ENCODE results near the gene OR2A25.

OR2A25 gene

DNA sequence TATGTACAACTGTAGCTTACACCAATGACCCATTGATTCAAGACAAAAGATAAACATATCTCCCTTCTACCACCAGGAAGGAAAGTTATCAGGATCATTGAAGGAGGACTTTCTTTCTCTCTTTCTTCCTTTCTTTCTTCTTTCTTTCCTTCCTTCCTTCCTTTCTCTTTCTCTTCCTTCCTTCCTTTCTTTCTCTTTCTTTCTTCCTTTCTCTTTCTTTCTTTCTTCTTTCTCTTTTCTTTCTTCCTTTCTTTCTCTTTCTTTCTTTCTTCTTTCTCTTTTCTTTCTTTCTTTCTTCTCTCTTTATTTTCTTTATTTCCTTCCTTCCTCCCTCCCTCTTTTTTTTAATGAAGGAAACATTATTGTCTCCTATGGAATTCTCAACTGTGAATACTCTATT, 29.2 kb downstream of the OR2A25 start:
- DNase-seq (no peak), ATAC-seq (replicated peaks) (no peak)
- Mint-ChIP-seq H3K9me3 (no peaks in the 10 kb centered on the region), H3K27ac (no peak overlapping the region), H3K4me3 (no peak overlapping the region), H3K4me1 (ENCODE audit: low read depth in 2 of 2) (no peaks in the 10 kb centered on the region), H3K36me3 (ENCODE audit: insufficient read depth) (no peaks in the 10 kb centered on the region), H3K27me3 (peaks cover 29 to 48% of the 10 kb centered on the region in 2 donors)

DNA sequence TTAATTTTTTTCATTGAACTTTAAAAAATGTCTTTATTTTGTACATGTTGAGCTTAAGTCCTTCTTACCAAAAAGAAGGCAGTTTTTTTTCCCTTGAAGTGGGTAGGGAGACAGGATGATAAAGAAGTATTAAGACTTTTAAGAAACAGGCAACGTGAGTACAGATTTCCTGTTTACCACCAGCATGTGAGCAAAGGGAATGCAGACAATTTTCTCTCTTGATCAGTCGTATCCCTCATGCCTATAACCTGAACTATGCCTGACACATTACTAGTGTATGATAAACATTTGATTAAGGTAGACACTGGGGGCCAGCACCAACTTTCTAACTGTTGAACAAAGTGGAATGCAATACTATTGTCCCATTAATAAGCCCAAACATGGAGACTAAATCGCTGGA, 31.0 kb downstream of the OR2A25 start:
- Mint-ChIP-seq H3K4me3 (no peak overlapping the region), H3K36me3 (ENCODE audit: insufficient read depth) (no peaks in the 10 kb centered on the region), H3K27me3 (peaks cover 40 to 47% of the 10 kb centered on the region in 2 donors), H3K27ac (no peak overlapping the region), H3K9me3 (no peaks in the 10 kb centered on the region), H3K4me1 (ENCODE audit: low read depth in 2 of 2) (no peaks in the 10 kb centered on the region)
- DNase-seq (no peak), ATAC-seq (replicated peaks) (no peak)

DNA sequence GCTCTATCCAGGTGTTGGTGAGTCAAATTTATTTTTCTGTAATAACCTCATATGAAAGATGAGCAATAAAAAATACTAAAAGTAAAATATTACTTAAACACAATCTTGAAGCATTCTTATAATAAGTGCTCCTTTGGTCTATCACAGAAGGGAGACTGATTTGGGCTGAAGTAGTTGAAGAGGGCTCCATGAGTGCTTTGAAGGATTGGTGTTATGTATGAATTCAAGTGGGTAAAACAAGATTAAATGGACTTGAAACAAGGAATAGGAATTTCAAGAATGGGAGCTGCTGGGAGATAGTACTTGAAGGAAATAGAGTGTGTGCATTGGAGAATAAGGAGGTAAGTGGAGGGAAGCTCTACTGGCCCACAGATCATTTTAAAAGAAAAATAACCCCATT, 32.4 kb downstream of the OR2A25 start:
- Mint-ChIP-seq H3K27ac (no peak overlapping the region), H3K4me1 (ENCODE audit: low read depth in 2 of 2) (no peaks in the 10 kb centered on the region), H3K36me3 (ENCODE audit: insufficient read depth) (no peaks in the 10 kb centered on the region), H3K4me3 (no peak overlapping the region), H3K27me3 (peaks cover 32 to 41% of the 10 kb centered on the region in 2 donors), H3K9me3 (no peaks in the 10 kb centered on the region)
- DNase-seq (no peak), ATAC-seq (replicated peaks) (no peak)

DNA sequence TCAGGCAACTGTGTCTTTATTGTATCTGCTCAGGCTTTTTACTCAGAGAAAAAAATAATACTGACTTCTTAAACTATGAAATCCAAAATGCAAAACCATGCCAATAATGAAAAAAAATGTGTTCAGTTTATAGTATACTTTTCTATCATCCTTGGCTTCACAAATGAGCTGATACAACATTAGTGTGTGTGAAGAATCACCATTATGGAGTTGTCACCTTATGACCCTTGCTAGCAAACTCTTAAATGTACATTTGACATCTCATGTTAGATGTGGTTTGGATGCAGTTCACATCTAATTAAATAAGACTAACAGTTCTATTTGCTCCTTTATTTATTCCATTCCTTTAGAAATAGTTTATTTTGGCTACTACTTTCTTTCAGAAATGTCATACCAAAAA, 35.6 kb downstream of the OR2A25 start:
- DNase-seq: no peak
- Mint-ChIP-seq H3K9me3 (no peaks in the 10 kb centered on the region), H3K4me1 (ENCODE audit: low read depth in 2 of 2) (no peaks in the 10 kb centered on the region), H3K27ac (no peak overlapping the region), H3K4me3 (no peak overlapping the region), H3K36me3 (ENCODE audit: insufficient read depth) (no peaks in the 10 kb centered on the region), H3K27me3 (peaks cover 37 to 46% of the 10 kb centered on the region in 2 donors)
- no peak for ATAC-seq (replicated peaks)

GRCh38 chr7:144109283-144109682, 39.7 kb downstream of the OR2A25 start, which contains the start of gene OR2A2:
TSS of gene OR2A2 (plus strand) at chr7:144109583. CDS start at chr7:144109583, 0 bp downstream.
- ATAC-seq (replicated peaks) (no peak), DNase-seq (no peak)
- H3K4me1 Mint-ChIP-seq (ENCODE audit: low read depth in 2 of 2): no peaks in the 10 kb centered on the region
- H3K36me3 Mint-ChIP-seq (ENCODE audit: insufficient read depth): no peaks in the 10 kb centered on the region
- H3K27ac Mint-ChIP-seq: no peak within 1 kb of the TSS
- no peak within 1 kb of the TSS for H3K4me3 Mint-ChIP-seq
- peaks cover 26 to 51% of the 10 kb centered on the region in 2 donors for H3K27me3 Mint-ChIP-seq
- no peaks in the 10 kb centered on the region for H3K9me3 Mint-ChIP-seq

DNA sequence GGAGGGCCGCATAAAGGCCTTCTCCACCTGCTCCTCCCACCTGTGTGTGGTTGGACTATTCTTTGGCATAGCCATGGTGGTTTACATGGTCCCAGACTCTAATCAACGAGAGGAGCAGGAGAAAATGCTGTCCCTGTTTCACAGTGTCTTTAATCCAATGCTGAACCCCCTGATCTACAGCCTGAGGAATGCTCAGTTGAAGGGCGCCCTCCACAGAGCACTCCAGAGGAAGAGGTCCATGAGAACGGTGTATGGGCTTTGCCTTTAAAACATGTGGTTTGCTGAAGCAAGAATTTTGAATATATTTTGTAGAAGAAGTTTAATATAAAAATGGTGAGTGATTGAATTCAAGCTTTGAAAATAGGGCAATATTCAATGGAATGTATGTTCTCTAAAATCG, 40.7 kb downstream of the OR2A25 start:
- no peak overlapping the region for H3K4me3 Mint-ChIP-seq
- H3K9me3 Mint-ChIP-seq: no peaks in the 10 kb centered on the region
- DNase-seq (no peak), ATAC-seq (replicated peaks) (no peak)
- H3K27me3 Mint-ChIP-seq: peaks cover 26 to 45% of the 10 kb centered on the region in 2 donors
- H3K27ac Mint-ChIP-seq: no peak overlapping the region
- no peaks in the 10 kb centered on the region for H3K4me1 Mint-ChIP-seq (ENCODE audit: low read depth in 2 of 2)
- H3K36me3 Mint-ChIP-seq (ENCODE audit: insufficient read depth): no peaks in the 10 kb centered on the region

- Mint-ChIP-seq H3K9me3 (no peaks in the 10 kb centered on the region), H3K4me3 (no peak overlapping the region), H3K27me3 (peaks cover 20 to 38% of the 10 kb centered on the region in 2 donors), H3K36me3 (ENCODE audit: insufficient read depth) (no peaks in the 10 kb centered on the region), H3K4me1 (ENCODE audit: low read depth in 2 of 2) (no peaks in the 10 kb centered on the region), H3K27ac (no peak overlapping the region)
- no peak for DNase-seq
- ATAC-seq (replicated peaks): no peak
Measured at GRCh38 chr7:144113651-144114050, 44.0 kb downstream of the OR2A25 start.

DNA sequence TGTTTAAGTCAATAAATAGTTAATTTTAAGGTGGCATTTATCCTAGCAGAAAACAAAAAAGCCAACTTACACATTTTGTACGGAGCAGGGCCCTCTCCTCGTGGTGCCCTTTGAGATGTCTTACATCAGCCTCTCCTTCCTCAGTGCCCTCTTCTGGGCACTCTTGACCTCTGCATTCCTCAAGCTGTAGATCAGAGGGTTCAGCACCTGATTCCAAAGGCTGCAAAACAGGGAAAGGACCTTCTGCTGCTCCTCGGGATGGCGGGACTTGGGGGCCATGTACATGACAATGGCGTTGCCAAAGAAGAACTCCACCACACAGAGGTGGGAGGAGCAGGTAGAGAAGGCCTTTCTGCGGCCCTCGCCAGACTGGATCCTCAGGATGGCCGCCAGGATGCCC, 48.7 kb downstream of the OR2A25 start:
- no peak overlapping the region for H3K4me3 Mint-ChIP-seq
- DNase-seq: no peak
- H3K9me3 Mint-ChIP-seq: no peaks in the 10 kb centered on the region
- no peaks in the 10 kb centered on the region for H3K4me1 Mint-ChIP-seq (ENCODE audit: low read depth in 2 of 2)
- no peak for ATAC-seq (replicated peaks)
- H3K36me3 Mint-ChIP-seq (ENCODE audit: insufficient read depth): no peaks in the 10 kb centered on the region
- H3K27me3 Mint-ChIP-seq: peaks cover 14 to 25% of the 10 kb centered on the region in 2 donors
- no peak overlapping the region for H3K27ac Mint-ChIP-seq

- Mint-ChIP-seq H3K27me3 (peaks cover 8 to 22% of the 10 kb centered on the region in 2 donors), H3K4me3 (no peak within 1 kb of the TSS), H3K36me3 (ENCODE audit: insufficient read depth) (no peaks in the 10 kb centered on the region), H3K9me3 (no peaks in the 10 kb centered on the region), H3K27ac (no peak within 1 kb of the TSS), H3K4me1 (ENCODE audit: low read depth in 2 of 2) (peaks cover 0 to 1% of the 10 kb centered on the region in 2 donors)
- ATAC-seq (replicated peaks): no peak
- no peak for DNase-seq
Measured at GRCh38 chr7:144122876-144123275, 53.3 kb downstream of the OR2A25 start, which contains the start of gene OR2A14. TSS of gene OR2A14 (plus strand) at chr7:144123176. CDS start at chr7:144129113, 5,937 bp downstream.

Measured in effector memory CD8-positive, alpha-beta T cell (primary cell).